C4-2B (cell line): ENCODE results near the gene TLK2.

Experiments used
- CTCF ChIP-seq: fragments of 450-650 bp; conservative IDR thresholded peaks from 2 replicates; pipeline ENCODE4 v1.5.1; 2017; ENCODE audit warnings: mild to moderate bottlenecking
- ZFX ChIP-seq: fragments of 450-650 bp; IDR thresholded peaks from 2 replicates; pipeline ENCODE4 v1.6.1; 2017

GRCh38 chr17:62629556-62630364 is 151.1 kb downstream of the TLK2 start:
- no peak for TF ChIP-seq CTCF
- no peak for TF ChIP-seq ZFX
